Right lobe of liver (tissue), 4 donors: ENCODE data around the gene CPT2.

Source experiments
- POLR2A ChIP-seq: fragments of 450-650 bp; IDR thresholded peaks from one replicate; pipeline ENCODE4 v1.6.1; 2017; ENCODE audit warnings: antibody characterized with exemption, mild to moderate bottlenecking
- TF ChIP-seq, protein P1 (sequence below), 4 donors: fragments of 200-600 bp in 3 of 4; fragments of 450-650 bp in 1 of 4; IDR thresholded peaks; one replicate each; pipeline versions ENCODE4 v1.5.1 to v1.8.0; 2016 to 2022; ENCODE audit warnings: antibody characterized with exemption in 4 of 4, mild to moderate bottlenecking in 2 of 4
- donor health status: DM: no; HTN: no; CAD: no.
- donor health status: DM: no; HTN: no; CAD: no.
- donor health status: DM: no; HTN: yes; CAD: no.

DNA sequence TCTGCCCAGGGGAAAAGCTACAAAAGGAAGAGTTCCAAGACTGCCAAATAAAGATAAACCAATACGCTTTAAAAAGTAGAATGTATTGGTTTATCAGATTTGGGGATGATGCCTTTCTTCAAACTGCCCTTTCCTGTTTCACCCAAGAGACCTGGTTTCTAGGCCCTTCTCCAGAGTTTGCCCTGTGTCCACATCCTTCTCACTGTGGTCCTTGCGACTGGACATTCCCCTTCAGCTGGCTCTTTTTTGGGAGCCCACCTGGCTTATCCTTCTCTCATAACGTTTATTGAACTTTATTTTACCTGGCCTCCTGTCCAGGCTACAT, 24.3 kb downstream of the CPT2 start:
- TF ChIP-seq, protein P1, sequence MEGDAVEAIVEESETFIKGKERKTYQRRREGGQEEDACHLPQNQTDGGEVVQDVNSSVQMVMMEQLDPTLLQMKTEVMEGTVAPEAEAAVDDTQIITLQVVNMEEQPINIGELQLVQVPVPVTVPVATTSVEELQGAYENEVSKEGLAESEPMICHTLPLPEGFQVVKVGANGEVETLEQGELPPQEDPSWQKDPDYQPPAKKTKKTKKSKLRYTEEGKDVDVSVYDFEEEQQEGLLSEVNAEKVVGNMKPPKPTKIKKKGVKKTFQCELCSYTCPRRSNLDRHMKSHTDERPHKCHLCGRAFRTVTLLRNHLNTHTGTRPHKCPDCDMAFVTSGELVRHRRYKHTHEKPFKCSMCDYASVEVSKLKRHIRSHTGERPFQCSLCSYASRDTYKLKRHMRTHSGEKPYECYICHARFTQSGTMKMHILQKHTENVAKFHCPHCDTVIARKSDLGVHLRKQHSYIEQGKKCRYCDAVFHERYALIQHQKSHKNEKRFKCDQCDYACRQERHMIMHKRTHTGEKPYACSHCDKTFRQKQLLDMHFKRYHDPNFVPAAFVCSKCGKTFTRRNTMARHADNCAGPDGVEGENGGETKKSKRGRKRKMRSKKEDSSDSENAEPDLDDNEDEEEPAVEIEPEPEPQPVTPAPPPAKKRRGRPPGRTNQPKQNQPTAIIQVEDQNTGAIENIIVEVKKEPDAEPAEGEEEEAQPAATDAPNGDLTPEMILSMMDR (IDR thresholded peaks at IDR 0.05), result no peak
- TF ChIP-seq POLR2A, result no peak
